GM19240 (cell line): ENCODE data around the gene GCSAML.
"Not testable (repeated sequence)": the region's sequence is repeated elsewhere in the genome, so short reads cannot be mapped to it uniquely, and the experiment has no call there.

Experiments used
- DNase-seq: peaks from one replicate; pipeline ENCODE4 v3.0.0; 2011; ENCODE audit warnings: low spot score; ENCODE audit not compliant: insufficient read length

GCSAML gene

DNA sequence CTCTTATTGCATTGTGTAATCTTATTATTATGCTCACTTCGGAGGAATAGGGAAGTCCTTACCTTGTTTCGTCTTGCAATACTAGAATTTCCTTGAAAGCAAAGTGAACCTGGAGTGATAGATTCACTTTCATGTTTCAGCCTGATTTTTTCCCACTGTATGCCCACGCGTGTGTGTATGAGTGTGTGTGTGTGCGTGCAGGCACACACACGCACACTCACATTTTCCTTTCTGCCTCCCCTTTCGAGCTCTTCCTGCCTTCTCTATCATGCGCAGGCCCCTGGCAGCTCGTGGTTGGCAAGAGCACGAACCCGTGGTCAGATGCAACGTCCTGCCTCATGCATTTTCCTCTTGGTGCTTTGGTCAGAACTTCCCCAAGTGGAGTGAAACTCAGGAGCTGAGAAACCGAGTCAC lies at the start of gene GCSAML:
TSS of gene GCSAML (plus strand) at position 366 of the 414 bp plus-strand sequence. CDS start 58 bp downstream, outside the sequence.
- no peak for DNase-seq

DNA sequence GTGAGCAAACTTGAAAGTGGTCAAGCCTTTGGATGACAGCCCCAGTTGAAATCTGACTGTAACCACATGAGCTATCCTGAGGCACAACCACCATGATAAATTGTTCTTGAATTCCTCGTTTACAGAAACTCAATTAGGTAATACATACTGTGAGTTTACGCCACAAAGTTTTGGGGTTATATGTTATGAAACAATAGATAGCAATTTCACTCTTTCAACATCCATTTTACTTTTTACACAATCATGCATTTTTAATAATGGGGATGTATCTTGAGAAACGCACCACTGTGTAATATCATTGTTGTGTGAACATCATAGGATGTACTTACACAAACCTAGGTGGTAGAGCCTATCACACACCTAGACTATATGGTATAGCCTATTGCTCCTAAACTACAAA lies 48.1 kb upstream of the GCSAML start:
- DNase-seq = no peak

DNA sequence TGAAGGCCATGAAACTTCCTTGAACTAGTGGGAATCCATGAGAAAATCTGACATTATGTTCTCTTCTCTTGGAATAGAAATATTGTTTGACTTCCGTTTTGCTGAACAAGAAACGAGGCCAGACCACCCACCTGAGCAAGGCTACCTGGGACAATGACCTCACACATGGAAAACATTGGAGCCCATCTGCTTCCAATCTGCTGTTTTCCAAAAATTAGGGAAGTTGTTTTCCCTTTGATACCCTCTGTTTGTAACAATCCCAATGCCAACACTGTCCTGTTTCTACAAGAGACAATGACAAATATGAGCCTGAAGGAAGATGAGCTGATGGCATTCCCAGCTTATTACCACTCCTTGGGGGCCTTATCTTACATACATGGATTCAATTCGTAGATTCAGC lies 42.1 kb upstream of the GCSAML start:
- no peak for DNase-seq

DNA sequence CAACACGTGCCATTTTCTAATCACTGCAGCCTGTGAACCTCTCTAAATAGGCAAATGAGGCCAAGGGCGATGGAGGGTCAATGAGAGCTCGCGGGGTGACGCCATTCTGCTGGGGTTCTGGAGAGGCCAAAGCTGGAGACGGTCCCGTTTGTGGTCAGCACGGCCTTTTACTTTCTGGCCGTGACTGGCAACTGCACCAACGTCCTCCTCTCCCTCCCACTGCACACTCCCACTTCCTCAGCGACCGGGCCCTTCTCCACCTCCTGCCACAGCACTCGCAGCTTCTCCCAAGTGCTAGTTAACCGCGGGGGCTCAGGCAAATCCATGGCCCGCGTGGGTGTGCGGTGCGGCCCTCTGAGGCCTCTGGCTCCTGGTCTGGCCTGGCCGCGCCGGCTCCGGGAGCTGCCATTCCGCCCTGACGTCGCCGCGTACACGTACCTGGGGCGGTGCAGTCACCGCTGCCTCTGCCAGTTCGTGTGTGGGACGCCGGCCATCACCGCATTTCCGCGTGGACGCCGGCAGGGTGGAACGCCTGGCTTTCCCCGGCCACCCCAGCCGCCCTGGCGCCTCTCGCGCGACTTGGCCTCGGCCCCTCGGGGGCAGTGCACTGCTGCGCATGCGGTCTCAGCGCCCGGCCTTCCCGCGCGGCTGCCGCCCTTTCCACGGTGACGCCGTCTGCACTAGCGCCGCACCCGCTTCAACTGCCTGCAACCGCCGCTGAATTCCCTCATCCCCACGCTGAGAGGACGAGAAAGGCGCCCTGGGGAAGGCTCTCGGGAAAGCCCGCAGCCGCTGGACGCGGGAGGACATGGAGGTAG lies 30.9 kb upstream of the GCSAML start:
- no peak for DNase-seq

DNA sequence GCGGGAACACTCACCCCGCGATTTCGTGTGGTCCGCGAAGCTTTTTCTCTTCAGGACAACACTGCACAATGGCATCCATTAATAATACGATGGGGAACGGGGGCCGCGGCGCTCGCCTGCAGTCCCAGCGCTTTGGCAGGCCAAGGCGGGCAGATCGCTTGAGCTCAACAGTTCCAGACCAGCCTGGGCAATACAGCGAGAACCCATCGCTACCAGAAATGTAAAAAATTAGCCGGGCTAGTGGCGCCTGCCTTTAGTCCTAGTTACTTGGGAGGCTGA lies 30.4 kb upstream of the GCSAML start:
- DNase-seq = no peak

DNA sequence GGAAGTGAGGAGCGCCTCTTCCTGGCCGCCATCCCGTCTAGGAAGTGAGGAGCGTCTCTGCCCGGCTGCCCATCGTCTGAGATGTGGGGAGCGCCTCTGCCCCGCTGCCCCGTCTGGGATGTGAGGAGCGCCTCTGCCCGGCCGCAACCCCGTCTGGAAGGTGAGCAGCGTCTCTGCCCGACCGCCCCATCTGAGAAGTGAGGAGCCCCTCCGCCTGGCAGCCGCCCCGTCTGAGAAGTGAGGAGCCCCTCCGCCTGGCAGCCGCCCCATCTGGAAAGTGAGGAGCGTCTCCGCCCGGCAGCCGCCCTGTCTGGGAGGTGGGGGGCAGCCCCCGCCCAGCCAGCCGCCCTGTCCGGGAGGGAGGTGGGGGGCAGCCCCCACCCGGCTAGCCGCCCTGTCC lies 27.0 kb upstream of the GCSAML start:
- not testable (repeated sequence) for DNase-seq

DNA sequence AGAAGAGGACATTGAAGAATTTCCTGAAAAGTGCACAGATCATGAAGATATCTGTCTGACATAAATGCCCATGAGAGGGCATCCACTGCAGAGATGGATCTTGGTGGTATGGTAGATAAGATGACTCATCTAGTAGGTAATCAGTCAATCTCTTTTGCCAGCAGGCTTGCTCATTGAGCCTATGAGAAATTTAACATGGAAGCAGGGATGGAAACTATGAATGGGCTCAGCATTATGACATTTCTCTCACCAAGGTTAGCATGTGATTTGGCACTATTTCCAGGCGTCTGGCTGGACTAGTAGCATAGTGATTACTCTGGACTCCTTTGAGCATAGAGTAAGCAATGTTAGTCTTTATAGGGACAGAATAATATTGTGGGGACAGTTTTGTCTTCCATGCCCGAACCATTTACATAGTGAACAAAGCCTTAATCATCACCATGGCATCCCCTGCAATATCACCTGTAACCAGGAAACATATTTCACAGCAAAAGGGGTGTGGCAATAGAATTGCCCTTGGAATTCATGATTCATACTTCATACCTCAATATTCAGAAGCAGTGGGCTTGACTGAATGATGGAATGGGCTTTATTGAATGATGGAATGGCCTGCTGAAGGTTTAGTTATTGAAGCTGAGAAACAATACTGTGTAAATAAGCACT lies 20.0 kb upstream of the GCSAML start:
- DNase-seq = no peak

DNA sequence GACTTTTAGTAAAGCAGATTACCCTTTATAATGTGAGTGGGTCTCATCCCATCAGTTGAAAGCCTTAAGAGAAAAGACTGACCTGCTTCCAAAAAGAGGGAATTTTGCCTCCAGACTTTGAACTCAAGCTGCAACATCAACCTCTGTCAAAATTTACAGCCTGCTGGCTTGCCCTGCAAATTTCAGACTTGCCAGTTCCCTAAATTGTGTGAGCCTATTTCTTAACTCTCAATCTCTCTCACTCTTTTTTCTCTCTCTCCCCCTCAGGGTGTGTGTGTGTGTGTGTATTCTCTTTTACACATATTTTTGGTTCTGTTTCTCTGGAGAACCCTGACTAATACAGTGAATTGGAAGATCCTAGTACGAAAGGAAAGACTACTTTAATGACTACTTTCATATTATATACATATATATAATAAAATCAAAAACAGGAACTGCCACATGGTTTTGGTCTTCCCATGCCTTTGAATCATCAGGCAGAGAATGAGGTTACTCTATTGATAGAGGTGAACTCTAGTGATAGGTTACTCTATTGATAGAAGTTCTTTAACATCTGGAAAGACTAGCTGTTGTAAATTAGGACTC lies 19.1 kb upstream of the GCSAML start:
- no peak for DNase-seq

DNA sequence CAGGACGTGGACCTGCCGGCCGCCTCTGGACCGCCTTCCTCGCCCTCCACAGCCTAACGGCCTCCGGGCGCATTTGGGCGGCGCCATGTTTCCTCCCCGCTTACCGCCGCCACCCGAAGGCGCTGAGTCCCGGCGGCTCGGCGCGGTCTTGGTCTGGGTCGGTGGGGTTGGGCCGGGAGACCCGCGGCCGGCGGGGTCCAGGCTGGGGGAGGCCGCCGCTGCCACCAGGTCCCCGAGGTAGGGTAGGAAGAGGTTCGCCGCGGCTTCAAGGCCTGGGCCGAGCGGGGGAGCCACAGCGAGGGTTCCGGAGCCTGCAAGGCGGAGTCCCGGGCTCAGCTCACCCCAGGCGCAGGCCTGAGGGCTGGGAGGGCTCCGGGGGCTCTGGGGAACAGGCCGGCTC lies 18.1 kb upstream of the GCSAML start:
- DNase-seq = no peak

DNA sequence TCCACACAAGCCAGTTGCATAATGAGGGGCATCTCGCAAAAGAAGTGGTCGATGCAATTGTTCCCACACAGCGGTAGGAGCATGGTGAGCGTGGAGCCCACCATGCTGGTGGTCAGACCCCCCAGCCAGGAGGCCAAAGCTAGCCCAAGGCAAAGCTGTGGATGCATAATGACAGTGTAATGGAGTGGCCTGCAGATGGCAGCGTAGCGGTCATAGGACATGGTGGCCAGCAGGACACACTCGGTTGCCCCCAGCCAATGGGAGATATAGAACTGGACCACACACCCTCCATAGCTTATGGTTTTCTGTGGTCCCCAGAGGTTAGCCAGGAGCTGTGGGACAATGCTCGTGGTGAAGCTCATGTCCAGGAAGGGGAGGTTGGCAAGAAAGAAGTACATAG lies 17.0 kb upstream of the GCSAML start:
- no peak for DNase-seq

DNA sequence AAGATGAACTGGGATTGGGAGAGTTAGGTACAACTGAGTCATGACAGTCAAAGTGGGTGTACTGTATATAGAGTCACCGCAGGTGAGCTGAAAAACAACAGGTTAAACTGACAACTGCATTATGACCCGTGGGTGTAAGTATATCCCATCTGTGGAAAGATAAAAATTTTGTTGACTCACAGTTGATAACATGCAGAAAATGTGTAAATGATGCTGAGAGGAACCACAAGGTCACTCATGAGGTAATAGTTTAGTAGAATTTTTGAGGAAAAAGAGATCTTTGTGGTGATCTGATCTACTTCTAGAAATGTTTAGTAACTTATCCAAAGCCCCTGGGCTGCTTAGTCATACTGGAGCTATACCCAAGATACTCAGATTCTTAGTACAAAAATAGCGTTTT lies 13.5 kb upstream of the GCSAML start:
- DNase-seq = no peak

DNA sequence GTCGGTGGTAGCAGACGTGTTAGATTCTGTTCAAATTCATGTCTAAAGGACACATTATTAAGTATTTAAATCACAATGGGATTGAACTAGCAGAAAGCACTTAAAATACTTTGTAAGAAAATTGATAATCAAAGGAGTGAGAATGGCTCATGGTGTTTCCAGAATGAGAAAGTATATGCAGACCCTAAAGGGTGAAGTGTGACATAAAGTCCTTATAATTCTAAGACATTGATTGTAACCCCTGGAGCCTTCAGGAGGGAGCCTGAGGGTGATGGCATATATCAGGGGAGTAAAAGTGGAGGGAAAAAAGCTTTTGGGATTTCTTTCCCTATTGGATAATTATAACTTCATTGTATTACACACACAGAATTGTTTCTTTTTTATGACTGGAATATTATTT lies 12.6 kb upstream of the GCSAML start, which contains the start of gene OR2C3:
TSS of gene OR2C3 (minus strand) at position 101 of the 400 bp plus-strand sequence. CDS start 3,929 bp downstream, outside the sequence.
- DNase-seq = no peak

DNA sequence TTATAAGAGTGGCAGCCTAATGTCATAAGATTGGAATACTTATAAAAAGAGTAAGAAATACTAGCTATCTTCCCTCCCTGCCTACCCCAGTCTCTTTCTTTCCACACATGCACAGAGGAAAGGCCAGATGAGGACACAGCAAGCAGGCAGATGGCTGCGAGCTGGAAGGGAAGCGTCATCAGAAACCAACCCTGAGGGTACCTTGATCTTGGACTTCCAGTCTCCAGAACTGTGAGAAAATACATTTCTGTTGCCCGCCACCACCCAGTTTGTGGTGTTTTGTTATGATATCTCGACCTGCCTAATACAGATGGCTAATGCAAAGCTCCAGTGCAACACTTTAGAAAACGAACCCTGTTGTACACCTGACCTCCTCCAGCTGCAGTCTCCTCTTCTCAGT lies 10.4 kb upstream of the GCSAML start:
- no peak for DNase-seq

DNA sequence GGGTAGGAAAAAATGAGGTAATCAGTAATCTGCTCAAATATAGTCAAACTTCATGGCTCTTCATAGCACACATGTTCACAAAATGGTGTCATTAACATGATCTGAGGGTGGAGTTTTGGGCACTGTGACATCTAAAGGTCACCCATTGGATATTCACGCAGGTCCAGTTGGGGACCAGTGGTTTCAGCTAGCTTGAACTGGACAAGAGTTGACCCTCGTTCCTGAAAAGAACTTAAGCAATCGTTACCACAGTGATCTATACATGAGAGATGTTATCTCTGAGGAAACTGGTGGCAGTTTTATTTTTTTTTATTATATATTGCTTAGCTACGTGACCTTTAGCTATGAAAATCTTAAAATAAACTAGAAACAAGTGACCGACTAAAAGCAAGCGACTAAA lies 9.7 kb upstream of the GCSAML start:
- no peak for DNase-seq

DNA sequence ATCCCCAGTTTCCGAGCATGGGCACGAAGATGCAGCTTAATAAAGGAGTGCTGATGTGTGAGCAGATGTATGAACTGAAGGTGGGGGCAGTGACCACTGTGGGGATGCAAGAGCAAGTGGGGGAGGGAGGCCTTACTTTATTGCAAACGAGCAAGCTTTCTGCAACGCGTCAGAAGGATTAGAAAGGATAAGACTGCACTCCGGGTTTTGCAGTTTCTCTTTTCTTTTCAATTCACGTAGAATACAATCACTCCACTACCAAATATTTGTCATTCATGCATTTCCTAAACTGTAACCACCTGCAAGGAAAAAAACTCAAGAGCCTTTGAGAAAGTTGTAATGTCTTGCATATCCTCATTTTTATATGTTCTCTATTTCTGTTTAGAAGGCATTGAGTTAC lies 8.4 kb upstream of the GCSAML start:
- DNase-seq = no peak

DNA sequence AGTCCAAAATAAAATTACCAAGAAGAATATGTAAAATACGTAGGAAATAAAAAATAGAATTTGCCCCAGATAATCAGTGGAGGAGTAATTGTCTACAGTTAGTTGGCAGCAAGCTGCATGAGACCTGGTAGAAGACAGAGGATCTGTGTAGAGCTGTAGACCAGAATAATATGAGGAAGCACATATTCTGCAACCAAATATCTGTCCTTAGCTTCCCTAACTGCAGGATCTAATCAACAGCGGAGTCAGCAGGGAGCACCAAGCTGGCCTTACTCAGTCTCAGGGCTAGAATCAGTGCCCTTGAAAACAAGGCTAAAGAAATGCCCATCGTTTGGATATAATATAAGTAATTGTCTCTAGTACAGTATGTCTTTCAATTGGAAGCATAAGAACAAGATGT lies 6.1 kb upstream of the GCSAML start:
- no peak for DNase-seq

DNA sequence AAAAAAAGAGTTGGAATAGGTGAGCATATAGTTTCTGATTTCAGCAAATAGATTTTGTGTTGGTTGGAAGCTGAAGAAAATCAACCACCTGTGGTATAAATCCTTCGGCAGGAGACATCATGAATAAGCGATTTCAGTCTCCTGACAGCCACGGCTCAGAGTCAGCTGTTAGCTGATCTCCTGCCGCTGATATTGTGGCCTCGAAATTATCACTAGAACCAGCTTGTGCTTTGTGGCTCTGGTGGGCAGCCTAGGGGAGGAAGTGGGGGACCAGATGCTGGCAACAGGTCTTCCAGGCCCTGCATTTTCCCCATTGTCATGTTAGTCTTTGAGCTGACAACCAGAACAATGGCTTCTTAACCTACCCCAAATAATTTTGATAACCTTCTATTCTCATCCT lies 842 bp upstream of the GCSAML start:
- no peak for DNase-seq

DNA sequence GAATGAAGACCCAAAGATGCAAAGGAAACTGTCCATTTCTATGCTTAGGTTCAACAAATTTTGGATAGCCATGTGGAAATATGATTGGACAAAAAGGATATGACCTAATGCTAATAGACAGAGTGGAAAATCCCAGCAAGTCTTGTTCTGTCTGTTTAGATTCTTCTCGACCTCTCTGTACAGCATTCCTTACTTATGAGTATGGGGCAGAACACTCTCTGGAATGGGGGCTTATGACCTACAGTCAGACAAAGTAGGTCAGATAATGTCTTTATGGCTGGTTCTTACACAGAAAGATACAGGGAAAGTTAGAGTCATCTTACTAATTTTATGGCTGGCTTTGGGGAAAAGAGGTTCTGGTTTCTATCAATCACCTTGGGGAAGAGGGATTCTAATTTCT lies 2.8 kb downstream of the GCSAML start:
- DNase-seq = no peak

DNA sequence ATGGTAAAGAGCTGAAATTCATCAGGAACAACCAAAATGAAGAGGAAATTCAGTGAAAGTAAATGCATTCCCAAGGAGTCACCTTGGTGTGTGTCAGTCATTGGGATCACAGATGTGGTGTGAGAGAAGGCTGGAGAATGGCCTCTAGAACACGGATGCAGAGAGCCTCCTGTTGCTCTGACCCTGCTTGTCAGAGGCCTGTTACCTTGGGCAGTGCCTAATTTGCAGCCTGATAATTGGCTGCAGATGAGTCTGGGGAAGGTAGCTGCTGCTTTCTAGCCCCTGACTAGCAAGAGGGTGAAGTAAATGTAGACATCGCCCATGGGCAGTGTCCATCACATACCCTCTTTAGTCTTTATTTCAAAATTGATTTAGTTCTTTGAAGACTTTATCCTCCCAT lies 3.3 kb downstream of the GCSAML start:
- DNase-seq = no peak

DNA sequence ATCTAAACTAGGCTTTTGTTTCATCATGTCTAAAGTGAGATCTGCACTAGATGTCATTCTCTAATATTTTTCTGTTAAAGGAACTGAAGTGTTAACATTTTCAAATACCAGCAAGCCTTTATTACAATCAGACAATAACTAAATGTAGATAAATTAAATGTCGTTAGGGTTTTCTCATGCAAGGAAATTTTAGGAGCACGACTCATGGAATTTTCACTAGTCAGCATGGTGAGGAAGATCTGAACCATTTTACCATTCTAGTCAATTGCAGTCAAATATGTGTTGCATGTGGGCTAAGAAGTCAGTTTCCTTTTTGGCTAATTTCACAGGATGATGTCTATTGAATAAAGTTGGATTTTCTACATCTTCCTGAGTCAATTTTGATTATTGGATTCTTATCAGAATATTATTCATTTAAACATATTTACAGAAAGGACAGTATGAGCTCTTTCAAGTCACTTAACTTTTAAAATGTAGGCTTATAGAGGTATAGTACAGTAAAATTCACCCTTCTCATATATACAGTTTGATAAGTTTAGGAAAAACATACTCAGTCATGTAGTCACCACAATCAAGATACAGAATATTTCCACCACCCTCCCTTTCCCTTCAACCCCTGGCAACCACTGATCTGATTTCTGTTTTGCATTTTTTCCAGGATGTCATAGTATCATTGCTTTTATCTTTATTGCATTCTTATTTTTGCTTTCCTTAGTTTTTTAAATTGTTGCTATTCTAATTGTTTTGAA lies 9.2 kb downstream of the GCSAML start:
- no peak for DNase-seq

DNA sequence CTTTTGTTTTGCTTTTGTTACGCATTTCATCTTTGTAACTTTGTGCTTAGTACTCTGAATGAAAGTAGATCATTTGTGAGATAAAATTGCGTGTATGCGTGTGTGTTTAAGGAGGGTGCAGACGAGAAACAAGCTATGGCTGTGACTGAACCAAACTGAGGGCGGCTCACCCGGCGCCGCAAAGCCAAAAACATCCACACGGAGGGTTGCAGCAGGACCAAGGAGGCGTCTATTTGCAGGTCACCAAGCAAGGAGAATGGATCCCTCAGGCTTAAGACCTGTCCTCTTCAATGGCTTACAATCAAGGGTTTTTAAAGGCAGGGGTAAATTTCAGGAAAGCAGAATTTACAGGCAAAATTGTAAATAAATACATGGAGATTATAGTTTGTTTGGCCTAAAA lies 12.8 kb downstream of the GCSAML start:
- DNase-seq = no peak

DNA sequence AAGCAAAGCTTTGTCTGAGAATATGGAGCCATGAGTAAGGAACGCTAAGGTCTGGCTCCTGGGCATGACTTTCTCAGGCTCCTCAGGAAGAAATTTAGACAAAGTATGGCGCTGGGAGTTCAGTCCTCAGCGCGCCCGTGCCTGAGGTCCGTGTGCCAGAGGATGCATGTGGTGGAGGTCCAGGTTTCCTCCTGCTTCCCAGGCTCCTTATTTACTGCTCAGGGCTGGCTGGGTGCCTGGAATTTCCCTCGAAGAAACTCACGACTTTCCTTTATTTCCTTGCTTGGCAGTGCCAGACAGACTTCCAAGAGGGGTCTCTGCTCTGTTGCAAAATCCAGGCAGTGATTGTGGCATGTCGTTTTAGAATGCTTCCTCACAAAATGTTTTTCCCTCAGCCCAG lies 13.3 kb downstream of the GCSAML start:
- no peak for DNase-seq
